Pulmonary artery endothelial cell (primary cell): ENCODE measurements around the gene C6orf118. TPM values are rescaled to one million over a fixed set of nuclear protein-coding genes. Genes with fewer than 3 reads are reported as not detected.

ENCODE experiments used
- DNase-seq: peaks from one replicate; pipeline ENCODE4 v3.0.0-alpha.2; 2011; ENCODE audit warnings: low read depth, low spot score
- total RNA-seq: library from RNA; depleted of rRNA; stranded (reverse); fragments of >200 nt; gene quantifications from 2 replicates; pipeline ENCODE4 v1.2.3, GENCODE V29; 2014

The C6orf118 gene
- total RNA-seq, 1 donor from 2014 or later = not detected

GRCh38 chr6:165244524-165245247, 64.7 kb downstream of the C6orf118 start:
- no peak for DNase-seq

- no peak for DNase-seq
Observed at GRCh38 chr6:165243801-165244200, 65.6 kb downstream of the C6orf118 start.

- DNase-seq = no peak
Observed at GRCh38 chr6:165236326-165236725, 73.1 kb downstream of the C6orf118 start.

GRCh38 chr6:165232731-165233488, 76.5 kb downstream of the C6orf118 start:
- no peak for DNase-seq

- no peak for DNase-seq
Observed at GRCh38 chr6:165231581-165232561, 77.5 kb downstream of the C6orf118 start.

GRCh38 chr6:165231177-165231576, 78.2 kb downstream of the C6orf118 start:
- DNase-seq = no peak
